Upper lobe of right lung (tissue), 1 donor: ENCODE measurements around the gene CDC42BPG. TPM values are rescaled to one million over a fixed set of nuclear protein-coding genes. Genes with fewer than 3 reads are reported as not detected.

Experiments used
- ATAC-seq: fragments of 200-7000 bp; cut with Tn5 transposase; one replicate; pipeline ENCODE4 v1.9.1; 2020; ENCODE audit warnings: mild to moderate bottlenecking, moderate library complexity
- DNase-seq: peaks from one replicate; pipeline ENCODE4 v3.0.0-alpha.2; 2020
- H3K27ac ChIP-seq: fragments of 200-600 bp; one replicate; pipeline ENCODE4 v1.8.0; 2022
- H3K27me3 ChIP-seq: fragments of 200-600 bp; one replicate; pipeline ENCODE4 v1.8.0; 2022; ENCODE audit warnings: mild to moderate bottlenecking
- H3K36me3 ChIP-seq: fragments of 200-600 bp; one replicate; pipeline ENCODE4 v1.8.0; 2022
- H3K4me1 ChIP-seq: fragments of 200-600 bp; one replicate; pipeline ENCODE4 v1.8.0; 2022
- H3K4me3 ChIP-seq: fragments of 200-600 bp; one replicate; pipeline ENCODE4 v1.8.0; 2022; ENCODE audit warnings: mild to moderate bottlenecking
- H3K9me3 ChIP-seq: fragments of 200-600 bp; one replicate; pipeline ENCODE4 v1.8.0; 2022
- intact Hi-C: fragments of 100-400 bp; cut with DNase I; formaldehyde crosslinking; loops from one replicate; pipeline ENCODE4 v1.11.0; 2022
- total RNA-seq: library from RNA; stranded (reverse); fragmentation: NEBNext Ultra II Directional; extraction: Animal tissue kit (Norgen Biotek cat#: 25700); gene quantifications from one replicate; pipeline ENCODE4 v1.2.1, GENCODE V29; 2021
- TF ChIP-seq, protein P1 (sequence below): fragments of 200-600 bp; IDR thresholded peaks from one replicate; pipeline ENCODE4 v1.8.0; 2022; ENCODE audit warnings: antibody characterized with exemption
- donor health status: DM: no; HTN: yes; CAD: no; lungs with severe emphysema.

Gene CDC42BPG
- total RNA-seq, 1 donor from 2014 or later = 20.9 TPM

DNA sequence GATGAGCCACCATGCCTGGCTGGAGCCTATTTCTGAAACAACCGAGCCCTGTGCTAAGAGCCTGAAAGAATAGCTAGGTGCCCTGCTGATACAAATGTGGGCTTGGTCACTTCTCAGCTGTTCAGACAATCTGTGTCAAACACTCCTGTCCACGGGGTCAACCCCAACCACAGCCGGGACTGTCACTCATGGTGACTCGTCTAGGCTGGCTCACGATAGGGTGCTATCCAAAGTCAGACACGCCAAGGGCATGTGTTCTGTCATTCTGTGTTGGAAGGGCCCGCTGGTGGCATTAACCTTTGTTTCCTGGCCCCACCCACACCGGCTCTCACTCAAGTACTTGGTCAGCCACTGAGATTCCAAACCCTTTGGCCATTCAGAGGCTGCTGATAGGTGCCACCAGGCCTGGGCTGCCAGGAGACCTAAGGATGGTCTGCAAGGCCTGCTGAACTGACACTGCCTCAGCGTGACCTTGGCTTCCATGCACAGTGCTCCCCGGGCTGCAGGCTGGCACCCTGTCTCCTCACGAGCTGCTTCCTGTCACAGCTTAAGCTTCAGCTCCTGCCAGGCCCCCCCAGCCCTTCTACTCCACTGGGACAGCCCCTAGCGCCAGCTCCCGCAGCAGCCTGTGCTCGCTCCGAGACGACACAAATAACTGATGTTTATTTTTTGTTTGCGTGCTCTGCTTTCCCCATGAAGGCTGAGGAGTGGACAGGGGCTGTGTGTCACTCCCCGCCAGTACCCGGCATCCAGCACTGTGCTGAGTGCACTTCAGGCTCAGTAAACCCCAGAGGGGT, 14.2 kb upstream of the CDC42BPG start:
- Histone ChIP-seq H3K9me3 (no peaks in the 10 kb centered on the region), H3K4me1 (peaks cover 95% of the 10 kb centered on the region), H3K4me3 (no peak overlapping the region), H3K36me3 (peaks cover 44% of the 10 kb centered on the region), H3K27me3 (no peaks in the 10 kb centered on the region), H3K27ac (peak overlapping the region; percentile 74)
- TF ChIP-seq, protein P1, sequence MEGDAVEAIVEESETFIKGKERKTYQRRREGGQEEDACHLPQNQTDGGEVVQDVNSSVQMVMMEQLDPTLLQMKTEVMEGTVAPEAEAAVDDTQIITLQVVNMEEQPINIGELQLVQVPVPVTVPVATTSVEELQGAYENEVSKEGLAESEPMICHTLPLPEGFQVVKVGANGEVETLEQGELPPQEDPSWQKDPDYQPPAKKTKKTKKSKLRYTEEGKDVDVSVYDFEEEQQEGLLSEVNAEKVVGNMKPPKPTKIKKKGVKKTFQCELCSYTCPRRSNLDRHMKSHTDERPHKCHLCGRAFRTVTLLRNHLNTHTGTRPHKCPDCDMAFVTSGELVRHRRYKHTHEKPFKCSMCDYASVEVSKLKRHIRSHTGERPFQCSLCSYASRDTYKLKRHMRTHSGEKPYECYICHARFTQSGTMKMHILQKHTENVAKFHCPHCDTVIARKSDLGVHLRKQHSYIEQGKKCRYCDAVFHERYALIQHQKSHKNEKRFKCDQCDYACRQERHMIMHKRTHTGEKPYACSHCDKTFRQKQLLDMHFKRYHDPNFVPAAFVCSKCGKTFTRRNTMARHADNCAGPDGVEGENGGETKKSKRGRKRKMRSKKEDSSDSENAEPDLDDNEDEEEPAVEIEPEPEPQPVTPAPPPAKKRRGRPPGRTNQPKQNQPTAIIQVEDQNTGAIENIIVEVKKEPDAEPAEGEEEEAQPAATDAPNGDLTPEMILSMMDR = no peak
- no peak for ATAC-seq
- intact Hi-C loops = no loop called here
- no peak for DNase-seq

DNA sequence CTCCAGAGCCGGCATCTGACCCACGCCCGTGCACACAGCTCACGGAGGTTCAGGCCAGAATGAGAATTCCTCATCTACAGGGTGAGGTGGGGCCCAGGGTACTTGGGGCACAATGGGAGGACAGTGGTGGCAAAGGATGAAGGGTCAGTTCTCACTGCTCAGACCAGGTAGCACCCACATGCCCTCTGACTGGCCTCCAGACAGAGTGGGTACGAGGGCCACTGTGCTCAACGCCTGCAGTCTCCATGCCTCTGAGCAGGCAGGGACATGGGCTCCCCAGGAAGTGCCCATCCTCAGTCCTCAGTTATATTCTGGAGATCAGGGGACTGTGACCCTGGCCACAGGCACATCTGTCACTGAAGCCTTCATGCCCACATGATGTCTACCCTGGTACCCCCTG, 13.0 kb upstream of the CDC42BPG start:
- peaks cover 48% of the 10 kb centered on the region for H3K36me3 ChIP-seq
- TF ChIP-seq, protein P1 = no peak
- intact Hi-C loops = no loop called here
- ATAC-seq (no peak), DNase-seq (no peak)
- peak overlapping the region; percentile 87 for H3K27ac ChIP-seq
- H3K4me3 ChIP-seq = no peak overlapping the region
- H3K4me1 ChIP-seq = peaks cover 95% of the 10 kb centered on the region
- no peaks in the 10 kb centered on the region for H3K27me3 ChIP-seq
- no peaks in the 10 kb centered on the region for H3K9me3 ChIP-seq

DNA sequence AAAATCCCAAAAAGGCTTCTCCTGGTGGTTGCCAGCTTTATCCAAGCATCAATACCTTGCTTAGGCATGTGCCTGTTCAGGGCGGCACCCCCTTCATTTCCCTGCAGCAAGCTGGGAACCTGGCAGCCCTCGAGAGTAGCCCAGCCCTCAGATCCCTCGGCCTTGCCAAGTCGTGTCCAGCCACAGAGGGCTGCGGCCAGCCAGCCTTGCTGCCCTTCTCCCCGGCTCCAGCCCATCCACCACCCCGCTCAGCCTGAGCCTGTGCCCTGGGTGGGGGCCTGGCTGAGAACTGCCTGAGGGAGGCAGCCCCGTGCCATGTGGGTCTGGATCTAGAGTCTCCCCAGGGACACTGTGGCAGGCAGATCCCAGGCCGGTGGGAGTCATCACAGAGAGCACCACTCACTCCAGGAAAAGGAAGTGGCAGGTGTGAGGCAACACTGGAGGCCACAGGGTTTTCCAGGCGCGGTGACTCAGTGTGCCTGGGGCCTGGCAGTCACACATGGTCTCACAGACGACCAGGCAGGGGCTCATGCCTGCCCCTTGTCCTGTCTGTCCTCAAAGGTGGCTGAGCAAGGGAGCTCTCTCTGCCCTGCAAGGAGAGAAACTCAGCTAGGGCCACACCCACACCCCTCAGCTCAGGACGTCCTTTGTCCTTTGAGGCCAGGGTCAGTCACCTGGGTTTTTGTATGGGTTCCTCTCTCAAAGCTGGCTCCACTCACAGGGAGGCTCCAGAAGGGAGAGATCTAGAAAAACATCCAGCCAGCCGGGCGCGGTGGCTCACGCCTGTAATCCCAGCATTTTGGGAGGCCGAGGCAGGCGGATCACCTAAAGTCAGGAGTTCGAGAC, 12.2 kb upstream of the CDC42BPG start:
- H3K36me3 ChIP-seq = peaks cover 48% of the 10 kb centered on the region
- H3K27me3 ChIP-seq = no peaks in the 10 kb centered on the region
- intact Hi-C loops = no loop called here
- TF ChIP-seq, protein P1 = no peak
- peak overlapping the region; percentile 87 for H3K27ac ChIP-seq
- ATAC-seq (peak; percentile 77), DNase-seq (peak; percentile 87)
- H3K9me3 ChIP-seq = no peaks in the 10 kb centered on the region
- no peak overlapping the region for H3K4me3 ChIP-seq
- H3K4me1 ChIP-seq = peaks cover 92% of the 10 kb centered on the region

DNA sequence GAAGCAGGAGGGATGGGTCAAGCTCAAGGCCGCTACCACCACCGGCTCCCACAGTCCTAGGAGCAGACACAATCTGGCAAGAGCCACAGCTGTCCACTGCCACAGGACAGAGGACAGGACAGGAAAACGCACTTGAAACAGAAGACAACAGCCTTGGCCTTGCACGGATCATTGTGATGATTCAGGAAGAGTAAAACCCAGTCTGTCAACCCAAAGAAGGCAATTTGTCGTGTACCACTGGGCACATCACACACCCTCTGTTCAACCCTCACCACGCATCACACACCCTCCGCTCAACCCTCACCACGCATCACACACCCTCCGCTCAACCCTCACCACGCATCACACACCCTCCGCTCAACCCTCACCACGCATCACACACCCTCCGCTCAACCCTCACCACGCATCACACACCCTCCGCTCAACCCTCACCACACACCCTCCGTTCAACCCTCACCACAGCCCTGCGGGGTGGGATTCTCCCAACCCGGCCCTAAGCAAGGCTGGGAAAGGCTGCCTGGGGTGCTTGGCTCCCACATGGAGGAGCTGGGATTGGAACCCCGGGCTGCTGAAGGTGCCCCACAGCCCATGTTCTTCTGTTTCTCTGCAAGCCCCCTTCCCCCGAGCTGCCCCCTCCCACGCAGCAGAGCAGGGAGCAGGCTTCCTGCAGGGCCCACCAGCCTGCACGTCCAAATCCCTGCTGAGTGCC, 11.3 kb upstream of the CDC42BPG start:
- no peak for DNase-seq
- H3K4me1 ChIP-seq = peaks cover 95% of the 10 kb centered on the region
- ATAC-seq = no peak

More for the DNA sequence above, 11.3 kb upstream of the CDC42BPG start:
- TF ChIP-seq, protein P1 = no peak
- intact Hi-C loops = no loop called here
- Histone ChIP-seq H3K4me3 (no peak overlapping the region), H3K27ac (peak overlapping the region; percentile 87), H3K9me3 (no peaks in the 10 kb centered on the region), H3K36me3 (peaks cover 48% of the 10 kb centered on the region), H3K27me3 (no peaks in the 10 kb centered on the region)
